HS-5 (cell line): ENCODE results near the gene GIT2.
A peak's percentile ranks its signal among the peaks of the same experiment; 100 is the strongest.
"Not testable (repeated sequence)": the region's sequence is repeated elsewhere in the genome, so short reads cannot be mapped to it uniquely, and the experiment has no call there.

Experiments
- DNase-seq: peaks from one replicate; pipeline ENCODE4 v3.0.0-alpha.2; 2012; ENCODE audit warnings: low read depth

Gene GIT2

DNA sequence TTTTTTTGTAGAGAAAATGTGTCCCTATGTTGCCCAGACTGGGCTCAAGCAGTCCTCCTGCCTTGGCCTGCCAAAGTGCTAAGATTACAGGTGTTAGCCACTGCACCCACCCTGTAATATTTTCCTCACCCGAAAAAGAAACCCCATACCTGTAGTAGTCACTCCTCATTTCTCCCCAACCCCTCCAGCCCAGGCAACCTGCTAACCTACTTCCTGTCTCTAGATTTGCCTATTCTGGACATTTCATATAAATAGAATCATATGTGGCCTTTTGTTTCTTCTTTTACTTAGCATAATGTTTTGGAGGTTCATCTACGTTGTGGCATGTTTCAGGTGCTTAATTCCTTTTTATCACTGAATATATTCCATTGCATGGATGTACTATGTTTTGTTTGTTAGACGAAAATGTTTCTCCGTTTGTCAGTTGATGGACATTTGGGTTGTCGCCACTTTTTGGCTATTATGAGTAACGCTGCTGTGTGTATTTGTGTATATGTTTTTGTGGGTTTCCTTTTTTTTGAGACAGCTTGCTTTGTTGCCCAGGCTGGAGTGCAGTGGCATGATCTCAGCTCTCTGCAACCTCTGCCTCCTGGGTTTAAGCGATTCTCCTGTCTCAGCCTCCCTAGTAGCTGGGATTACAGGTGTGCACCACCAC is 9.3 kb upstream of the GIT2 start:
- DNase-seq, result no peak

DNA sequence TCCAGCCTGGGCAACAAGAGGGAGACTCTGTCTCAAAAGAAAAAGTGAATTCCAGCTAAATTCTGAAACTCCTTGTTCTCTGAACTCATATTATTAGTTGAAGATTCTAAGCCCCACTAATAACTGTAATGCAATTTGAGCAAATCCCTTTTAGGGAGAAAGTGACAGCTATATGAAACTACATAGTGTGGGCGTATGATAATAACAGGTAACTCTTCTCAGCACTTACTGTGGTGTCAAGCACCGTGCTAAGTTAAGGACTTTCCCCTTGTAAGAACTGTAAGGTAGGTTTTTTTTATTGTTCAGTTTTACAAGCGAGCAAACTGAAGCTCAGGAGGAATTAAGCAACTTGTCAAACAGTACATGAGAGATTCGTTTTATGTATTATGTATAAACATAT is 8.4 kb upstream of the GIT2 start:
- DNase-seq, result no peak

DNA sequence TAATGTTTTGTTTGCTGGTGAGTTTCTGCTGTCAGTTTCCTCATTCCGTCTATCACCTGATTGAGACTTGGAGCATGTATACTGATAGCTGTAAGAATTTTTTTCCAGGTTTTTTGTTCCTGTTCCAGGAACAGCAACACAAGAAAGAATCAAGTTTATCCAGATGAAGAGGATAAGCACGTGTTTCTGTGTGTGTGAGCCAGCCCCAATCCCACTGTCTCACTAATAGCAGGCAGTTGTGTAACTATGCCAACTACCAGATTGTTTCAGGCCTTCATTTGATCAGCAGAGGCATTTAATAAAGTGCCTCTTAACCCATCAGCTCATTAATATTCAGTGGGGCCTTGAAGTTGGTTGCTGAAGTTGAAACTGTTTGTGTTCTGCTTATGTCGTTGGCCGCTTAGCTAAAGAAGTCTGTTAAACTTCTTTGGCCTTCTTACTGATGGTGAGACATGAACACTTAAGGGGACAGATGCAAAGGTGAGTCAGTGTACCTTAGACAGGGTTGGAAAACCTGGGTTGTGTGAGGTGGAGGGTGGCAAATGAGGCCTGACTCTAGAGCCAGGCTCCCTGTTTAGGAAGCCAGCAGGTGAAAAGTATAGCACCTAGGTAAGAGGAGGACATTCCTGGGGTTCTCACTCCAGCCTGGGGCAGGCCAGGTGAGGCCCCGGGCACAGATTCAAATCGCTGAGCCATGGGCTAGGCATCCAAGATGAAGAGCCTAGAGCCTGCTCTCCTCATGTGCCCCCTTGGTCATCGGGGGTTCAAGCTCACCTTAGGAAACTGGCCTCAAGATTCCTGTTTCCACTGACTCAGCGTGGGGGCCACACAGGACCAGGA is 6.7 kb upstream of the GIT2 start:
- DNase-seq, result no peak

DNA sequence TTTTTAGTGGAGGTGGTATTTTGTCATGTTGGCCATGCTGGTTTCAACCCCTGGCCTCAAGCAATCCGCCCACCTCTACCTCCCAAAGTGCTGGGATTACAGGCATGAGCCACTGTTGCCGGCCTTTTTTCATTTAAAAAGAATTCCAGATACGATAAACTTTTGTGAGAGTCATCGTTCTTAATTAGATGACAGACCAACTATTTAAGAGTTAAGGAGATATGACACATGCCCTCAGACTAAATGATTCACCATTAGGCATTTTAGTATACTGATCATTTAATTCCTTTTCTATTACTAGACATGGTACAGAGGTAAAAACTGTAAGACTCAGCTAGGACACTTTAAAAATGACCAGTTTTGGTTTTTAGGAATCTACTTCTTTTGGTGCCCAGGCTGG is 5.4 kb upstream of the GIT2 start:
- DNase-seq, result peak; percentile 90

GRCh38 chr12:109999983-110000505 is 3.9 kb upstream of the GIT2 start:
- DNase-seq, result no peak

GRCh38 chr12:109999649-109999971 is 3.4 kb upstream of the GIT2 start:
- DNase-seq, result no peak

GRCh38 chr12:109998904-109999648 is 2.9 kb upstream of the GIT2 start, which contains the start of gene ANKRD13A:
ANKRD13A (plus strand) TSS chr12:109999430; CDS start chr12:109999689, 259 bp downstream.
- peak; percentile 89 for DNase-seq

- DNase-seq, result no peak
Observed at GRCh38 chr12:109998241-109998903, 2.2 kb upstream of the GIT2 start.

- no peak for DNase-seq
Observed at GRCh38 chr12:109997393-109997792, 1.2 kb upstream of the GIT2 start.

DNA sequence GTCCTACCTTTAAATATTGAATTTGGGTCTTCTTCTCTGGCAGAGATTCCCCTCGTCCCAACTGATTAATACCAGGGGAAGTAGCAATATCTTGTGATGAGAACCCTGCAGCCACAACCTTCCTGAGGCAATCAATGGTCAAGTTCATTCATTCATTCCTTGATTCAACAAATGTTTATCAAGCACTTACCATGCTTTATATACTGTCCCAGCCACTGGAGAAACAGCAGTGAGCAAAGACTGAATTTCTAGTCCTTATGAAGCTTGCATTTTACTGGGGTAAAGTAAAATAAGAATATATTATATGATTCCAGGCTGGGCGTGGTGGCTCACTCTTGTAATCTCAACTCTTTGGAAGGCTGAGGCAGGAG is 300 bp upstream of the GIT2 start:
- DNase-seq, result no peak

DNA sequence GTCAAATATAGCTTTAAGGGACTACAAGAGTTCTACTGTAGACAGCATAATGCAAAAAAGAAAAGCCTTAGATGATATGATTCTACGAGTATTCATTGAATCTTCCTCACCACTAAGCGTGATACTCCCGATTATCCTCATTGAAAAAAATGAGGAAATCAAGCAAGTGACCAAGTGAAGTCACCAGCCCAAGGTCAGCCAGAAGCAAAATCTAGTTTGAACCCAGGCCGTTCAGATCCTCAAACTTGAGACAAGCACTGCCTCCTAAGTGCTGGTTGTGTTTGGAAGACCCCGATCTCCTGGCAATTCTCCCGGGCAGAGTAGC is 845 bp downstream of the GIT2 start:
- no peak for DNase-seq

DNA sequence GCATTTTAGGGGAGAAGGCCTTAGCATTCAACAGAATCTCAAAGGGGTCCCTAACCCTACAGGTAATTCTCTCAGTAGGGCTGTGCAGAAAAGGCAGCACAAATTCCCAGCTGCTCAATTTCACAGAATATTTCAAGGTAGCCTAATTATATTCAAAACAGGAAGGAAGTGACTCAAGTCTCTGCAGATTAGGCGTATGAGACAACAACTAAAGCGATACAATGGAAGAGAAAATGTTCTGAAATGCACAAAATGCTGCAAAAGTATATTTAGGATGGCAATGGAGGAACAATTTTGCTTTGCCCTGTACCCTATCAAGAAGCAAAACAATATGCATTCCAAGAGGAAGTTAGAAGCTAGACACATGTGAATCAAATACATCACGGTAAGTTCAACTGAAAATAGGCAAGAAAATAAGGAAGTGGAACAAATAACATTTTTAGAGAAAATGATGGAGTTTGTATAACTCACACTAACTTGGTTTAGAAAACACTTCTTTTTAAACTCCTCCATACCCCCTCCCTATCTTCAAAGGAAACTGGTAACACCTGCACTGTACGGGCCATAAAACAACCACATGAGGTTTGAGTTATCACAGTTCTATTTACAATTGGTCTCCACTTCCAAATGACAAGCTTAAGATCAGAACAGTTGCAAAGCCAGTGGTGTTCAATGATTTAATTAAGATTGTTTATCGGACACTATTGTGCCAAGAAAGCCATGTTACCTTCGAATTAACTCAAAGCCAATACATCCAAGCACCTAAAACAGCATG is 1.6 kb downstream of the GIT2 start:
- DNase-seq, result no peak

GRCh38 chr12:109993091-109993490 is 3.1 kb downstream of the GIT2 start:
- no peak for DNase-seq

DNA sequence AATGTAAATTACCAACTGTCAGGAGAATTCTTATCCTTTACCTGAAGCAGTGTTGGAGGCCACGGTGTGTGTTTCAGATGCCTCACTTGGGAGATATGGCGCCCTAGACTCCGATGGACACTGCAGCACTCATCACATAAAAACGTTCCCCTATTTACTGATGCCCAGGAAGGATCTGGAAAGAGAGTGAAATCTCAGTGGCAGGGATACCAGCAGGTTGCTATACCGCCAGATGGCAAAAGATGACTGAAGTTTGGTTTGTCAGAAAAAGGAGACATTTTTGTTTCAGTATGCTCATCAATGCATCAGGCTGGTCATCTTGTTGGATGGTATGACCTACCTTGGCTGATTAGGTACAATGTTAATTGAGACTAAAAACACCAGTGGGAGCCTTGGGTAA is 4.6 kb downstream of the GIT2 start:
- no peak for DNase-seq

DNA sequence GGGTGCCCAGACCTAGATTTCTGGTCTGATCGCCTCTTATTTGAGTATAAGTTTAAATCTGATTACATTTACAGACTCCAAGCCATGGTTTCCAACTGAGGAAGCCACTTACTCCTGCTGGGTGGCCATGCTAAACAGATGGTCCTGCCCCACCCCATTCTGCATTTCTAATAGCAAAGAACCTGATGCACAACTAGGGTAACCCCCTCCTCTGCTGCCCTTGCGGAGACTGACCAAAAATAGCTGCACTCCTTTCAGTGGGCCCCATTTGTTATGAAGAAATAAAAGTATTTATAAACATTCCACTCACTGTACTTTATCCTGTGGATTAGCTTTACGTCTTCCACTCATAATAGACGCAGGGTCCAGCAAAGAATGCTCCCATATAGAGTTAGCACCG is 6.8 kb downstream of the GIT2 start:
- DNase-seq, result no peak

GRCh38 chr12:109988903-109989302 is 7.3 kb downstream of the GIT2 start:
- no peak for DNase-seq

- no peak for DNase-seq
Observed at GRCh38 chr12:109988274-109988673, 7.9 kb downstream of the GIT2 start.

- DNase-seq, result no peak
Observed at GRCh38 chr12:109987615-109988014, 8.6 kb downstream of the GIT2 start.

DNA sequence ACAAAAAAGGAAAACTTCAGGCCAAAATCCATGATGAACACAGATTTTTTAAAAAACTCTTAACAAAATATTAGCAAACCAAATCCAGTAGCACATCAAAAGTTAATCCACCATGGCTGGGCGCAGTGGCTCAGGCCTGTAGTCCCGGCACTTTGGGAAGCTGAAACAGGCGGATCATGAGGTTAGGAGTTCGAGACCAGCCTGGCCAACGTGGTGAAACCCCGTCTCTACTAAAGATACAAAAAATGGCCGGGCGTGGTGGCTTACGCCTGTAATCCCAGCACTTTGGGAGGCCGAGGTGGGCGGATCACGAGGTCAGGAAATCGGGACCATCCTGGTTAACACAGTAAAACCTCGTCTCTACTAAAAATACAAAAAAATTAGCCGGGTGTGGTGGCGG is 9.9 kb downstream of the GIT2 start:
- not testable (repeated sequence) for DNase-seq

- DNase-seq, result no peak
Observed at GRCh38 chr12:109983432-109984142, 12.6 kb downstream of the GIT2 start.

GRCh38 chr12:109982210-109982609 is 14.0 kb downstream of the GIT2 start:
- DNase-seq, result no peak
